ENCODE results near the gene CDKN2AIPNL. TPM values are rescaled to one million over a fixed set of nuclear protein-coding genes. Genes with fewer than 3 reads are reported as not detected.

The CDKN2AIPNL gene
- total and polyA plus RNA-seq, 2 of the 8 experiments (the other 6 are each of a cell fraction or from before 2014, with no cell fraction given), result 40.0 to 56.3 TPM

GRCh38 chr5:134435560-134435959 lies 23.9 kb upstream of the CDKN2AIPNL start:
- ChIA-PET CTCF (ENCODE audit: partially characterized antibody) (interaction anchor here (1.0 to 2.0 kb wide), 5 partner anchors 16 to 151 kb away, joined by 3 to 10 read pairs (median 3); partner anchors contain the start of gene CDKN2AIPNL), POLR2A (ENCODE audit: partially characterized antibody) (interaction anchor here (0.8 kb wide), 1 partner anchor 12 kb away, joined by 3 read pairs; no protein-coding TSS in a partner anchor)
- no peak overlapping the region for H2AFZ ChIP-seq (ENCODE audit: low read length)
- no peak overlapping the region for H2BK20ac ChIP-seq (ENCODE audit: low read length)
- no peak overlapping the region for H3K27ac ChIP-seq (ENCODE audit: low read depth, low read length)
- peaks cover 0 to 5% of the 10 kb centered on the region in 2 experiments; a peak in 2 of 4 replicates for H3K79me2 ChIP-seq (ENCODE audit: control insufficient read depth in 1 of 2, insufficient read depth in 2 of 2, low read length in 2 of 2)
- H2BK120ac ChIP-seq (replicated peaks; ENCODE audit: low read depth, low read length), result no peak overlapping the region
- peaks cover 0 to 1% (median 0%) of the 10 kb centered on the region in 4 experiments; a peak in 1 of 7 replicates for H3K27me3 ChIP-seq (replicated peaks in 1 of 4; ENCODE audit: control insufficient read depth in 3 of 4, extremely low read depth in 1 of 4, insufficient read depth in 3 of 4, low read length in 3 of 4)
- H3K23me2 ChIP-seq (ENCODE audit: low read depth, low read length), result peaks cover 2% of the 10 kb centered on the region; the same call in 1 of the 2 replicates
- DNase-seq (ENCODE audit: low read depth in 1 of 2, low spot score in 2 of 2), result no peak
- no peak overlapping the region for H2AK5ac ChIP-seq (ENCODE audit: low read depth, low read length)
- no peak overlapping the region for H2BK5ac ChIP-seq (ENCODE audit: low read depth, low read length)
- H4K20me1 ChIP-seq (replicated peaks in 1 of 2; ENCODE audit: control insufficient read depth in 1 of 2, insufficient read depth in 2 of 2, low read length in 2 of 2), result peaks cover 0 to 2% of the 10 kb centered on the region in 2 experiments
- 0 out of 8 replicates have a peak, but pooled peaks cover 0 to 3% (median 0%) of the 10 kb centered on the region in 4 experiments for H3K36me3 ChIP-seq (ENCODE audit: control insufficient read depth in 2 of 4, insufficient read depth in 4 of 4, low read length in 3 of 4)
- no peak overlapping the region for H3K23ac ChIP-seq (ENCODE audit: insufficient read length)
- H3K4me1 ChIP-seq (replicated peaks in 1 of 4; ENCODE audit: control insufficient read depth in 3 of 4, insufficient read depth in 4 of 4, low read length in 3 of 4), result peaks cover 0 to 10% (median 6%) of the 10 kb centered on the region in 4 experiments; a peak in 3 of 7 replicates
- no peak for FAIRE-seq
- H4K91ac ChIP-seq (replicated peaks; ENCODE audit: insufficient read length, low read length), result no peak overlapping the region
- H3K4me2 ChIP-seq (ENCODE audit: insufficient read depth in 1 of 2, low read depth in 2 of 2, low read length in 2 of 2), result no peak overlapping the region
- no peak overlapping the region for H2BK15ac ChIP-seq (ENCODE audit: low read length)
- H4K5ac ChIP-seq (ENCODE audit: insufficient read length, low read depth, low read length), result no peak overlapping the region
- no peak overlapping the region for H3K4ac ChIP-seq (replicated peaks; ENCODE audit: insufficient read length, low read depth, low read length)
- WGBS, 2 experiments (ENCODE audit: extremely low coverage in 1 of 2, insufficient coverage in 1 of 2, insufficient read length in 1 of 2, insufficient replicate concordance in 2 of 2, low coverage in 1 of 2, low lambda C conversion rate in 2 of 2, missing lambda C conversion rate in 1 of 2), result 88% methylated on average over 2 of the region's 2 CpGs; no CpG with 5 or more reads in 1 of the 2 experiments
- H3K79me1 ChIP-seq (ENCODE audit: low read depth, low read length), result peaks cover 4% of the 10 kb centered on the region
- no peak overlapping the region for H4K8ac ChIP-seq (ENCODE audit: extremely low read depth, insufficient read depth, low read length)
- no peak overlapping the region for H2BK12ac ChIP-seq (ENCODE audit: low read depth, low read length)
- no peak overlapping the region for H3K56ac ChIP-seq (replicated peaks; ENCODE audit: insufficient read length, low read depth, low read length)
- H3K9me3 ChIP-seq (ENCODE audit: insufficient read depth in 2 of 2, low read depth in 1 of 2, low read length in 1 of 2), result no peaks in the 10 kb centered on the region
- no peak overlapping the region for H3K14ac ChIP-seq (ENCODE audit: insufficient read length)
- H3K9ac ChIP-seq (replicated peaks in 1 of 4; ENCODE audit: extremely low read depth in 1 of 4, low read depth in 3 of 4, low read length in 3 of 4), result no peak overlapping the region
- no peak overlapping the region for H3K18ac ChIP-seq (ENCODE audit: extremely low read depth, low read length)
- H3K4me3 ChIP-seq (ENCODE audit: extremely low read depth in 1 of 4, insufficient read depth in 2 of 4, low read depth in 3 of 4, low read length in 4 of 4), result no peak overlapping the region
- TF ChIP-seq E2F6 (IDR thresholded peaks at IDR 0.05) (no peak), CHD2 (IDR thresholded peaks at IDR 0.05; ENCODE audit: low read length) (no peak)
